Tibial artery (tissue), 4 donors: Measurements from ENCODE around the gene ACCSL.

Source experiments
- DNase-seq, 2 donors: peaks; one replicate each; pipeline ENCODE4 v3.0.0-alpha.2; 2019
- H3K27ac ChIP-seq, 2 donors: fragments of 200-600 bp; sonication (generic) in 1 of 2; 1 replicate in 1 of 2; 2 replicates in 1 of 2; pipeline ENCODE4 v1.5.1; 2018 to 2019; ENCODE audit warnings: mild to moderate bottlenecking in 1 of 2
- H3K27me3 ChIP-seq, 2 donors: fragments of 200-600 bp; sonication (generic) in 1 of 2; one replicate each; pipeline versions ENCODE4 v1.5.1 to v1.6.0; 2016 to 2019
- H3K36me3 ChIP-seq, 3 donors: fragments of 200-600 bp; sonication (generic) in 2 of 3; one replicate each; pipeline ENCODE4 v1.5.1; 2016 to 2019; ENCODE audit warnings: mild to moderate bottlenecking in 2 of 3
- H3K4me1 ChIP-seq, 4 donors: fragments of 200-600 bp; sonication (generic) in 2 of 4; 1 replicate in 3 of 4; 2 replicates in 1 of 4; pipeline ENCODE4 v1.5.1; 2016 to 2019
- H3K4me3 ChIP-seq, 2 donors: fragments of 200-600 bp; sonication (generic) in 1 of 2; 1 replicate in 1 of 2; 2 replicates in 1 of 2; pipeline ENCODE4 v1.5.1; 2018 to 2019; ENCODE audit warnings: mild to moderate bottlenecking in 2 of 2
- H3K9me3 ChIP-seq, 3 donors: fragments of 200-600 bp; sonication (generic) in 1 of 3; one replicate each; pipeline ENCODE4 v1.5.1; 2016 to 2019
- CTCF ChIP-seq, 2 experiments: fragments of 200-600 bp in 1 of 2; fragments of 450-650 bp in 1 of 2; IDR thresholded peaks; one replicate each; pipeline ENCODE4 v1.5.1; 2017 to 2019; ENCODE audit warnings: antibody characterized with exemption in 2 of 2, mild to moderate bottlenecking in 1 of 2, moderate library complexity in 1 of 2
- intact Hi-C: fragments of 100-400 bp; cut with DNase I; formaldehyde crosslinking; loops from one replicate; pipeline ENCODE4 v1.15.0; 2023; ENCODE audit warnings: low total_unique reads

Gene ACCSL

GRCh38 chr11:44080951-44081350 is 33.2 kb downstream of the ACCSL start:
- H3K36me3 ChIP-seq = peaks cover 30 to 81% (median 72%) of the 10 kb centered on the region in 3 donors
- intact Hi-C loops = no loop called here
- no peak overlapping the region for H3K4me3 ChIP-seq

GRCh38 chr11:44082645-44083044 is 34.9 kb downstream of the ACCSL start:
- DNase-seq = no peak
- H3K27ac ChIP-seq = no peak overlapping the region
- no peak overlapping the region for H3K4me3 ChIP-seq
- peaks cover 29 to 78% (median 68%) of the 10 kb centered on the region in 3 donors for H3K36me3 ChIP-seq
- TF ChIP-seq CTCF (IDR thresholded peaks at IDR 0.05) = no peak
- H3K9me3 ChIP-seq = no peaks in the 10 kb centered on the region
- H3K4me1 ChIP-seq = no peaks in the 10 kb centered on the region
- no peaks in the 10 kb centered on the region for H3K27me3 ChIP-seq
- intact Hi-C loops = no loop called here

More at GRCh38 chr11:44080951-44081350, 33.2 kb downstream of the ACCSL start:
- Histone ChIP-seq H3K9me3 (no peaks in the 10 kb centered on the region), H3K27ac (no peak overlapping the region), H3K4me1 (no peaks in the 10 kb centered on the region), H3K27me3 (no peaks in the 10 kb centered on the region)
- TF ChIP-seq CTCF (IDR thresholded peaks at IDR 0.05) = no peak
- no peak for DNase-seq

DNA sequence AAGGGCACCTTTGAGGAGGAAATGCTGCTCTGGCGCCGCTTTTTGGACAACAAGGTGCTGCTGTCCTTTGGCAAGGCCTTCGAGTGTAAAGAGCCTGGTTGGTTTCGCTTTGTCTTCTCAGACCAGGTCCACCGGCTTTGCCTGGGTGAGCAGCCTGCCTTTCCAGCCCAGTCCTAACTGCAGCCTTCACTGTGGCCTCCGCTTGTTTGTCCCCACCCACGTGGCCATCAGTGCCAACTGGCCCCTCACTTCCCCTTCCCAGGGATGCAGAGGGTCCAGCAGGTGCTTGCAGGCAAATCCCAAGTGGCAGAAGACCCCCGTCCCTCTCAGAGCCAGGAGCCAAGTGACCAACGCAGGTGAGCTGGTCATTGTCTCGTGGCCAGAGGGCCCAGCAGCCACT is 35.7 kb downstream of the ACCSL start:
- intact Hi-C loops = no loop called here
- Histone ChIP-seq H3K4me1 (no peaks in the 10 kb centered on the region), H3K27ac (no peak overlapping the region), H3K9me3 (no peaks in the 10 kb centered on the region), H3K4me3 (no peak overlapping the region), H3K27me3 (no peaks in the 10 kb centered on the region), H3K36me3 (peaks cover 24 to 72% (median 61%) of the 10 kb centered on the region in 3 donors)
- DNase-seq = no peak
- no peak for TF ChIP-seq CTCF (IDR thresholded peaks at IDR 0.05)

DNA sequence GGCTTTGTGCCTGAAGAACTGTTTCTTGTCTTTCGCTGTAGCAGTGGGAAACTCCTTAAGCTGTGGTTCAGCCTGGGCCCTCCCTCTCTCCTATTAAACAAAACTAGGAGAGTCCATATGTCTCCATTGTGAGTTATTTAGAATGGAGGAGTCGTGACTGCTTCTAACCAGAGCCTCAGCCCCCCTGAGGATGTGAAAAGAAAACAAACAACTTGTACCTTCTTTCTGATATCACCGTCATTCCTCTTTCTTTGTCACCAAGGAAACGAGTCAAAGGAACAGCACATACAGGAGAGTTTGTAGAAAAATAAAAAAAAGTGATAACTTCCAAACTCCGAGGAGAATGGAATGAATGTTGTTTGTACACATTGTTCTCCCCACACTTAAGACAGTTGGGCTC is 36.1 kb downstream of the ACCSL start:
- Histone ChIP-seq H3K36me3 (peaks cover 19 to 72% (median 56%) of the 10 kb centered on the region in 3 donors), H3K4me1 (no peaks in the 10 kb centered on the region), H3K27me3 (no peaks in the 10 kb centered on the region), H3K27ac (no peak overlapping the region), H3K4me3 (no peak overlapping the region), H3K9me3 (no peaks in the 10 kb centered on the region)
- no peak for DNase-seq
- intact Hi-C loops = no loop called here
- TF ChIP-seq CTCF (IDR thresholded peaks at IDR 0.05) = no peak

GRCh38 chr11:44085330-44085729 is 37.5 kb downstream of the ACCSL start:
- H3K27ac ChIP-seq = no peak overlapping the region
- H3K4me3 ChIP-seq = no peak overlapping the region
- no peak for TF ChIP-seq CTCF (IDR thresholded peaks at IDR 0.05)
- DNase-seq = no peak
- intact Hi-C loops = no loop called here
- no peaks in the 10 kb centered on the region for H3K9me3 ChIP-seq
- peaks cover 15 to 59% (median 50%) of the 10 kb centered on the region in 3 donors for H3K36me3 ChIP-seq
- no peaks in the 10 kb centered on the region for H3K27me3 ChIP-seq
- no peaks in the 10 kb centered on the region for H3K4me1 ChIP-seq

DNA sequence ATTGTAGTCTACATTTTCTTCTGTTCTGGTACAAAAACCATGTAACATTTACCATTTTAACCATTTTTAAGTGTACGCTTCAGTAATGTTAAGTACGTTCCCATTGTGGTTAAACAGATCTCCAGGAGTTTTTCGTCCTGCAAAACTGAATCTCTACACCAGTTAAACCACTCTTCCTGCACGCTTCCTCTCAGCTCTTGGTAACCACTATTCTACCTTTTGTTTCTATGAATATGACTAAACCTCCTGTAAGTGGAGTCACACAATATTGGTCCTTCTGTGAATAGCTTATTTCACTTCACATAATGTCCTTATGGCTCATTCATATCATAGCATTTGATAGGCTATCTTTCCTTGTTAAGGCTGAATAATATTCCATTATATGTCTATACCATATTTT is 40.6 kb downstream of the ACCSL start:
- no peaks in the 10 kb centered on the region for H3K9me3 ChIP-seq
- H3K4me1 ChIP-seq = no peaks in the 10 kb centered on the region
- intact Hi-C loops = no loop called here
- H3K27ac ChIP-seq = no peak overlapping the region
- peaks cover 4 to 33% (median 23%) of the 10 kb centered on the region in 3 donors for H3K36me3 ChIP-seq
- no peak overlapping the region for H3K4me3 ChIP-seq
- no peaks in the 10 kb centered on the region for H3K27me3 ChIP-seq
- no peak for DNase-seq
- no peak for TF ChIP-seq CTCF (IDR thresholded peaks at IDR 0.05)
